Putamen (tissue), 1 donor: ENCODE data around the gene SLC4A7.
"Not testable (repeated sequence)": the region's sequence is repeated elsewhere in the genome, so short reads cannot be mapped to it uniquely, and the experiment has no call there.

Experiments used
- DNase-seq: peaks from one replicate; pipeline ENCODE4 v3.0.0-alpha.2; 2016; ENCODE audit warnings: low spot score

Gene SLC4A7

DNA sequence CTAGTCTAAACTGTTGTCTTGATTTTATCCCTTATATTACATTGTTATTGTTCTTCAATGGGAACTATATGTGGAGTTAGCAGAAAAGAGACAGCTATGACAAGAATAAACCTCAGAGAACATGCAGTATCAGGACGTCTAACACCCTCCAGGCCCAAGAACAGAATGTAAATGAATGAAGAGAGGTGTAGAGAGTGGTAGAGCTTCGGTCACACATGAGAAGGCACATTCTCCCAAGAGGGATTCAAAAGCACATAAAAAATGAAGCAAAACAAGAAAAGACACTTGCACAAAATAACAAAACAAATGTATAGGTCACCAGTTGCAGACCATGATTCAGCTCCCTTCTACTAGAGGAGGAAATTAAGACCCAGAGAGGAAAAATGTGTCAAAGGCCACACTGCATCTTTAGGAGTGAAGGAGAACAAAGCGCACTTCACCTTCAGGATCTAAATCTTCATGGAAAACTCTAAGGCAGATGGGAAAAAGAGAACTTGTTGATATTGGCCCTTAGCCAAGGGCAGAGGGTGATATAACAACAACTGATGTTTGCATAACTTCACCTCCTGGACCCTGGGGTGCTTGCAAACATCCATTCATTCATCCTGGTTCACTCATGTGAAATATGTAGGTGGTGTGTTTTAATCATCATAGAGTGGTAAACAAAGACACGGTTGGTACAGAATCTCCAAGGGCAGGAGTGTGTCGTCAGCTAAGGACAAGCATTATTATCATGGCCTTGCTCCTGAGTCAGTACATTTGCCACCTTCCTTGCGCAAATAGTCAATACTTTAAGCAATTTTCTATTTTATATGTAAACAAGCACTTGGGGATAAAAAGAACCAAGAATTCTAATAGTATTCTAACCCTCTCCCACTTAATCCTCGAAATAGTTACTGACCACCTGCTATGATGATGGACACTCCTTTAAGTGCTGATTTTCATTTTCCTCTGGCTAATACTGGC is 123.8 kb downstream of the SLC4A7 start:
- no peak for DNase-seq

DNA sequence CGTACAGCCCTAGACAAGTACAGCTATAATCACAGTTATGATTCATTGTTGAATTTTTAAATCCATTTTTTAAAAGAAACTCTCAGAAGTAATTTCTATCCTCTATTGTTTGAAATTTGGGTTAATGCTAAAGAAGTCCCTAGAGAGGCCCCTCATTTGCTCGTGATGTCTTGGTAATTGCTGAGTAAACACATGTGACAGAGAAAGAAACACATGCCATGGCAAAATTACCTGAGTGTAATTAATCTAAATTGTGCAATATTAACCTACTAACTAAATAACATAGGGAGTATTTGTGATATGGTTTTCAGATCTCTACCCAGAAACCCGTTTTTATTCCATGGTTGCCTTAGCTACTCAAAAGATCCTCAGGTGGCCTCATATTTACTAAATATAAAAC is 125.8 kb downstream of the SLC4A7 start:
- DNase-seq: no peak

DNA sequence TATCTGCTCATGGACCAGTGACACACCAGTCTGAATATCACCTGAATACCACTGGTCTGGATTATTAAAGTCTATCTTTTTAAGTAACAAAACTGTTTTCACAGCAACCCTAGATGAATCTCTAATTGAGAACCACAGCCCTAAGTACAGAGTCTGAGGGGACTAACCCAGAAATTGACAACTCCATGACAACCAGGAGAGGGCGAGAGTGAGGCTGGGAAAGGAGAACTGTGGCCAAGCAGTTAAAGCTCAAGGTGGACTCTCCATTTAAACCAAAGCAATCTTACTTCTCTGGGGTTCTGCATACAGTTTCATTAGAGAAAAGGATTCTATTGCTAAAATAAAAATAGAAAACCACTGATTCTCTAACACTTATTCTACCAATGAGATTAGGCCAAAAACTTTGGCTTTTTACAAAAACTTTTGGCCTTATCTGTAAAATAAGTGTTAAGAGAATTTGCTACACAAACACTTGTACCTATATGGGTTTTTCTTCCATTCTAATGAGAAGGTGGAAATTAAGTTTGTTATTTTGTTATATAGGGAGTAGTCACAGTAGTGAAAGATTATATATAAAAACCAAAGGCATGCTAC is 126.4 kb downstream of the SLC4A7 start:
- DNase-seq: no peak

DNA sequence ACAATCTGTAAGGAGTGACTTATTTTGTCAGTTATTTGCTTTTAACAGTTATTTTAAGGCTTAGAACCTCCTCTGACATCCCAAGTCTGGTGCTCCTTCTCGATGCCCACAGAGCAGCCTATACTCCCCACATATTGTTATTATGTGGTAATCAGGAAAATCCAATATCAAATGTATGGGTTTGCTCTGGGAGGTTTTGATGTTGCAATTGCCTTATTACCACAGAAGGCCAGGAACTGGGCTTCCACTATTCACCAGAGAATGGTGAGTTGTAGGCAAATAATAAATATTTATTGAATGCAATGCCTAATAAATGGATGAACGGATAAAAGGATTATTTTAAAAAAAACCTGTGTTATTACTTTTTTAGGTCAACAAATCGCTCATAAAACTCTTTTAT is 127.2 kb downstream of the SLC4A7 start:
- no peak for DNase-seq

DNA sequence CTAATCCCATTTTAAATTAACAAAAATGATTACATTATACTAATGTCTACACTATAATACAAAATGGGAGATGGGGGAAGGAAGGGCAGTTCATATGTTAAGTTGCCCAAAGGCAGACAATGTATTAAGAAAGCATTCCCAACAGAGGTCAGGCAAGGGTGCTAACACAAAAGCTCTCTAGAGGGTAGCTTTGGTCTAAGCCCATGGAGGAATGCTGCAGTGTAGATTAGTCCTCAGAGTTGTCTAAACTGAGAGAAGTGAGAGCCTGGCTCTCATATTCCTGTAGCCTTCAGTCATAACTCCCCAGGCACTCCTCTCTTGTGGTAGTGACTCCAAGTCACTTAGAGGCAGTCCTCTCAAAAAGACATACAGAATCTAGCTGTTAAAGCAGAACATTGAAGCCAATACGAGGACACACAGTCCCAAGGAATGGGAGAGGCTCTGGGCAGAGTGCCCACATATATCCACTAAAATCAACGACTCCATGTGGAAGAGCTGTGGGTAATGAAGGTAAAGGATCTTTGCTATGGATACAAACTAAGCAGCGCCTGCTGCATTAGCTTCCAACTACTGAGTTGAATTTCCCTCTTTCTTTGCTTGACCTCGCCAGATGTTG is 129.5 kb downstream of the SLC4A7 start:
- no peak for DNase-seq

DNA sequence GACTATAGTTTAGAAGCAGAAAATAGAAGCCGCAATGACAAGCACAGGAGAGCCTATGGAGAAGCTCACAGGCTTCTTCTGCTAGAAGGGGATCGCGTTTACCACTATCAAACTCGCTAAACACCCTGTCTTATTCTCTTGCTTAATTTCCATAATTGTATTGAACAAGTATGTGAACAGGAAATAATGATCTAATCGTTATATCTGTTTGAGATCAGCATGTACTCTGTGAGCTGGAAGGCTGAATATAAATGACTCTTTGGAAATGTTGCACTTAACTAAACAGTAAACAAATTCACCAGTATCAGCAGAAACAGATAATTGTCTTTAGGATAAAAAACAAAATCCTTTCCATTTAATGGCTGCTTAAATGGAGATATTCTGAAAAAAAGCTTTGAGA is 130.0 kb downstream of the SLC4A7 start:
- no peak for DNase-seq

DNA sequence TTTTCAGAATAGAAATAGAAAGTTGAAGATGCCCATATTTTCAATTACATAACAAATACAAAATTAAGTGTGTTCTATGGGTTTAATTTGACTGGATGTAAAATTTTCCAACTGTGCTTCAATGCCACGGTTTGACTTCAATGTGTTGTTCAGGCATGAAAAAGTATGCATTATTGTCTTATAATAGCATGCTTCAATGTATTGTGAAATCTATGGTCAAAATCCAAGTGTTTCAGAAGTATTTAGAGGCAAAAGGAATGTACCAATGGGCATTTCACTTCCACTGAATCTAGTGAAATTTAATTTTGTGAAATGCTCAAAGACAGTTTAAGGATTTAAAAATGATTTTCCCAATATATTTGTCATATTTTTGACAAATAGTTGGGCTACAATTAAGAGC is 131.0 kb downstream of the SLC4A7 start:
- no peak for DNase-seq

DNA sequence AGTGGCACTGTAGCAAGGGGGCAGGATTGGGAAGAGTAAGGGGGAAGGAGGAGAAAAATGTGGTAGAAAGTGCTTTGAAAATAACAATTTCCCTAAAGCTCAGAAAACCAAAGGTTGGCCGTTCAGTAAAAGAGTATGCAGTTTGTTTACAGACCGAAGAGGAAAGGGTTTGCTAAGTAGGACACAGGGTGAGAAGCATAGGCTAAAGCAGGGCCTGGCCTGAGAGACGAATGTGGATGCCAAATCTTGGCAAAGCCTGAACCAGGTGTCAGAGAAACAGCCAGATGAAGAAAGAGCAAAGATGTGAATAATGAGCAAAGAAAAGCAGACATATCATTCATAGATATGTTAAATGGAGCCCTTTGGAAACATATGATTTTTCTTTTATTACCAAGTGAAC is 132.1 kb downstream of the SLC4A7 start:
- no peak for DNase-seq

DNA sequence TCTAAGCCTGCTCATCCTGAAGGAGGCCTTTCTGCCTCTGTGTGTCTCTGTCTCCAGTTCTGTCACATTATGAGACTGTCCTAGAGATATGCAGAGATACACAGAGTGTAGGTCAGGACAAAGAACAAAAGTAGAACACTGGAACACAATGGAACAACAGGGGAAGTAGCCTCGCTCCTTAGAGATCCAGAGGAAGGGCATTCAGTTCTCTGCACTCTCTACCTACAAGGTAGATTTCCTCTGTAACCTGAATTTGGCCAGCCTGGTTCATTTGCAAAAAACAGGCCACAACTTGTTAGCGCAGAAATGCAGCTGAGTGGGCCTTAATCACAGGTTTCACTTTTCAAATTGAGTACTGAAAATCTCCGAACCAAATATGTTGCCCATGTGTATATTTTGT is 134.4 kb downstream of the SLC4A7 start:
- no peak for DNase-seq

DNA sequence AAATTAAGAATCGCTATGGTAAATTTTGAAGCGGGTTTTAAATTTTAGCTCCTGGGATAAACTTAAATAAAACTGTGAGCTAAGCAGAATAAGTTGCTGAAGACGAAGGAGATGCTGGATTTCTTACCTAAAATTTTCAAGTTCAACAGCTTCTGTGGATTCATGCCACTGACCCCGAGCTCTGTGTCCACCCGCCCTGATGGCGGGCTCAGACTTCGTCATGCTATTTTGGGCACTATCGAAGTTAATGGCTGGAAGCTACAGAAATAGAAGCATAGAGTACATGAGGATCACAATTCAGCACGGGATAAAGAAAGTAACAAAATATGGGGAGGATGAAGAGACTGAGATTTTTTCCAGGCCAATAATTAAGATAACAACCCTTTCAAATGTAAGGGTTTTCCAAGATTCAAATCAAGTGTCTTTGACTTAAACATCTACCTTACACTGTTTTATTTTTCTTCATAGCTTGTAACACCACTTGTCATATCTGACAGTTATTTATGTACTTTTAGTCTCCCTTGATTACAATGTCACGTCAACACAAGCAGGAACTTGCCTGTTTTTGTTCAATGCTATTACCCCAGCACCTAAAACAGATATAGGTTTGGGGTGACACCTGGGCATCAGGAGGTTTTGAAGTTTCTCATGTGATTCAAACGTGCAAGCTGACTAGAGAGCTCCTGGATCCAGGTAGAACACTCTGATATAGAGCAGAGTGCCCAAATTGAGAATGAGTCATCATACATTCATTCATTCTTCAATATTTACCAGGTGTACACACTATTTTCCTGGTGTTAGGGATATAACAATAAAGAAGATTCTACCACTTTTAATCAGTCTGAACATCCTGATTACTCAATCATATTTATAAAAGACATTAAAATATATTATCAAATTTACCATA is 138.0 kb downstream of the SLC4A7 start:
- DNase-seq: no peak

DNA sequence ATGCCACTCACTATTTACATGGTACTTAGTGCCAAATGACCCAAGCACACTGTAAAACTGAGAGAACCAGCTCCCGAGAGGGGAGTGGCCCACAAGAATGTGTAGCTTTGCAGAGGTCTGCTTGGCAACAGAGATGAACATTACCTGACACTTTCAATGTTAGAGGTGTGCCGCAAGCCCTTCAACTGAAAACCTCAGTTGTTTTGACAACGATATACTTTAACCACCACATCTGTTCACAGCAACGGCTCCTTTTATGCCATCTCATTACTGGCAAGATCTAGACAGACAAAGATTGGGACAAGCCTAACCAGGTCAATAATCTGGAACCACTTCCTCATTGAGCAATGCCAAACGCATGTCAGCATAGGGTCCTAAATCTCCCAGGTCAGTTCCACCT is 138.7 kb downstream of the SLC4A7 start:
- no peak for DNase-seq

DNA sequence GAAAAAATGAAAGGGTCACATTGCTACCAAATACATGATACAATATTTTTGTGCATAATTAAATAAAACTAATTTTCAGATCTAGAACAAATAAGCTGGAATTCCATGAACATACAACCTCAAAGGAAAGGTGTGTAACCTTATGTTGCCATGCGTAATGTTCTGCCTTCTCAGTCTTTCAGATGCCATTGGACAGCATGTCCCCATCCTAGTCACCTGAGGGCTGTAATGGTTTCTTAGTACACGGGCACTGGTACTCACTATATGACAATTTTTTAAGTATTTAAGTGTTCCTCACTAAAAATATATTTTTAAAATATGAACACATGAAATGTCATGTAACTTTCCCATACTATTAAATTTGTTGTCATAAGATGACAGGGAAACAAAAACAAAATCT is 139.1 kb downstream of the SLC4A7 start:
- no peak for DNase-seq

DNA sequence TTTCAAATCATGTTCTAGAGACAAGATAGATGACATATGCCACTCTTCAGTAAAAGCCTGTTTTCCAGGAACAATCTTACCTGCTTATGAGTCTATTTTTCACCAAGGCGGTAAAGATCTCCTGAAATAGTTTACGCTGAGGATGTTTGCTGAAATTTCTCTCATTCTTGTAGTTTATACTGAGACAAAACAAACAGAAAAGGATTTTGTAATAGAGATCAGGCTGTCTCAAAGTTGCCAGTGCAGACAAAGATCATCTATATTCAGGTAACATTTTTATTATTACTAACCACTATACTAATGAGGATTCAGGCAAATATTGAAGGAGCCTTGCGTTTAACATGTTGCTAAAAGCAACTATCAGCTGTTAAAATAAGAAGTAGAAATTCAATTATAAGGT is 140.0 kb downstream of the SLC4A7 start:
- no peak for DNase-seq

DNA sequence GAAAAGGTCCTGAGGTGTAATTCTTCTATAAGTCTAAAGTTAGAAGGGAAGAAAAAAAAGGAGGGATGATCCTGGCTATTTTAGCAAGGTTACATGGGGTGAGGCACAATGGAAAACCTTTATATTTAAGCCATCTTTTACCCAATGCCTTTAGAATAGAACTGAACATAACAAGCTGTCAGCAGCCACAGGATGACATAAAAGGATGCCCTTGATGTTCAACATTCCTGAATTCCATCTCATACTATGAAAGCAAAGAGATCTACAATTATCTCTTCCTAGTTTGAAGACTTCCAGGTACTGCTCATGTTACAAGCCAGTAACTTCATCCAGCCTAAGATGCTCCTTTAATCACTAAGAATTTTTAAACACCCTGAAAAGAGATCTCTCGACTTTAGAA is 141.9 kb downstream of the SLC4A7 start:
- DNase-seq: no peak

DNA sequence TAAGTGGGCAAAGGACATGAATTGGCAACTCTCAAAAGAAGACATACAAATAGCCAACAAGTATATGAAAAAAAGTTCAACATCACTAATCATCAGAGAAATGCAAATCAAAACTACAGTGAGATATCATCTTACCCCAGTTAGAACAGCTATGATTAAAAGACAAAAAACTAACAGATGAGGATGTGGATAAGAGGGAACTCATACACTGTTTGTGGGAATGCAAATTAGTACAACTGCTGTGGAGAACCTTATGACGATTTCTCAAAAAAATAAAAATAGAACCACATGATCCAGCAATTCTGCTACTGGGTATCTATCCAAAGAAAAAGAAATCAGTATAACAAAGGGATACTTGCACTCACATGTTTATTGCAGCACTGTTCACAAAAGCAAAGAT is 143.7 kb downstream of the SLC4A7 start:
- DNase-seq: no peak

DNA sequence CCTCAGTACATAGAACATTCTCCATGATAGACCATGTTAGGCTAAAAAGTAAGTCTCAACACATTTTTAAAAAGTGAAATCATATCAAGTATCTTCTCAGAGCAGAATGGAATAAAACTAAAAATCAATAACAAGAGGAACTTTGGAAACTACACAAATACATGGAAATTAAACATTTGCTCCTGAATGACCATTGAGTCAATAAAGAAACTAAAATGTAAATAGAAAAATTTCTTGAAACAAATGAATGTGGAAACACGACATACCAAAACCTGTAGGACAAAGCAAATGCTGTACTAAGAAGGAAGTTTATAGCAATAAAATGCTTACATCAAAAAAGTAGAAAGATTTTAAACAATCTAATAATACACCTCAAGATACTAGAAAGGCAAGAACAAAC is 148.6 kb downstream of the SLC4A7 start:
- no peak for DNase-seq

DNA sequence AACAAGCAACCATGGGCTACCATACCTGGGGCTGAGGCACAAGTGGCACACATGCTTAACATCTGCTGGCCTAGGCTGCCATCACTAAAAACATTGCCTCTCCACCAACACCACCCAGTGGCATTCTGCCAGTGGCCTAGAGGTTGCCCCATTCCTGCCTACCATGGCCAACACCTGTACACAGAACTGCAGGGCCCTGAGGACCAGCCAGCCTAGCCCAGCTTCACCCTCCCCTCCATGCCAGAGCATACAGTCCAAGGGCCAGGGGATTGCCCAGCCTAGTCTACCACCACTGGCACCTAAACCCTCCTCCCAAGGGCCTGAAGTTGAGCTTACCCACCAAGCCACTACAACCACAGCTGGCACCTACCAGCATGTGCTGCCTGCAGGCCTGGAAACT is 150.3 kb downstream of the SLC4A7 start:
- DNase-seq: no peak

DNA sequence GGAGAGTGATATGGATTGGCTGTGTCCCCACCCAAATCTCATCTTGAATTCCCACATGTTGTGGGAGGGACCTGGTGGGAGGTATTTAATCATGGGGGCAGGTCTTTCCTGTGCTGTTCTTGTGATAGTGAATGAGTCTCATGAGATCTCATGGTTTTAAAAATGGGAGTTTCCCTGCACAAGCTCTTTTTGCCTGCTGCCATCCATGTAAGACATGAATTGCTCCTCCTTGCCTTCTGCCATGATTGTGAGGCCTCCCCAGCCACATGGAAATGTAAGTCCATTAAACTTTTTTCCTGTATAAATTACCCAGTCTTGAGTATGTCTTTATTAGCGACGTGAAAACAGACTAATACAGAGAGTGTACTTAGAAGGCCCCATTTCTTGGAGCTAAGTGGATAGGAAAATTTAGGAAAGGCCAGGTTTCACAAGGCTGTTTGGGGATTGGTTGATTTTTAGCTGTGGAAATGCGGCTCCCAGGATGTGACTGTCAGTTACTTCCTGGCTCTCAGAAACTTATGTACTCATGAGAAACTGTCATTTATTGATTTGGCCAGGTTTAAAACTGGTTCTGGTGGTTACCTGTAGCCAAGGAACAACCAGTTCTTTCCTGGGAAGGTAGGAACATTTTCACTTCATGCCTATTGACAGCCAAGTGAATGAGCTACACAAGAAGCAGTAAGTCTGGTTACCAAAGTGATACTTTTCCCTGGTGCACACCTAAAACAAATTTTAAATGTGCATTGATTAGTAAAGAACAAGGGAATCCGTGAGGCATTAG is 155.0 kb downstream of the SLC4A7 start:
- not testable (repeated sequence) for DNase-seq

DNA sequence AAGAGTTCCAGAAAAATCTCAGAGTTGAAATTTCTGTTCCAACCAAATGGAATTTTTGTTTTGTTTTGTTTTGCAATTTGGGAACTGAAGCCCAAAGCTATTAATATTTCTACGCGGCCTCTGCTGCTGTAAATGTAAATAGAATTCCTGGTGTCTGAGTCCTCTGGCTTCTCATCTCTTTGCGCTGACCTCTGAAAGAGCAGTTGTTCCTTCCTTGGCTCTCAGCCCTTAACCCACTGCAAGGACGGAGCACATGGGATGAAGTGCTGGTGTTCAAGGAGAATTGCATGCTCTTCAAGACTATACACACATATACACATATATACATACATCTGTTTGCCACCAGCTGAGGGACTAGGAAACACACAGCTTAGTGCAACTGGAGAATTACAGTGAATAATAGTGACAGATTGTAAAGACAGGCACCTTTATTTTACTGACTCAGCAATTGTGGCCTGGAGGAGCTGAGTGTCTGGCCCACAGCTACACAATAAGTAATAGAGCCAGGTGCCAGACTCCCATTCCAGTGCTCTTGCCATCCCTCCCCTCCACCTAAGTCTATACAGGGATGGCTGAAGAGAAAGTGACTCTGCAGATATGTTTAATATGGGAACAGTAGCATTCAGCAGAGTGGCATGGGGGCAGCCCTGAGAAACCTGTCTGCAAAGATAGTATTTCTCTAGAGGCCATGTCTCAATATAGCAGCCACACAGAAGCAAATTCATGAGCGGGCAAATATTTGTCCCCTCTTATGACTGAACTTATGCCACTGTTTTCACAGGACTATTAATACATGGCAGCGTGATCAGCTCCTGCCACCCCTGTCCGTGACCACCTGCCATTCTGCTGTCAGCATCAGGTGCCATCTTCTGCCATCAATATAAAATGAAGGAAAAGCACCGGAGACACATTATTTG is 157.3 kb downstream of the SLC4A7 start:
- DNase-seq: no peak

DNA sequence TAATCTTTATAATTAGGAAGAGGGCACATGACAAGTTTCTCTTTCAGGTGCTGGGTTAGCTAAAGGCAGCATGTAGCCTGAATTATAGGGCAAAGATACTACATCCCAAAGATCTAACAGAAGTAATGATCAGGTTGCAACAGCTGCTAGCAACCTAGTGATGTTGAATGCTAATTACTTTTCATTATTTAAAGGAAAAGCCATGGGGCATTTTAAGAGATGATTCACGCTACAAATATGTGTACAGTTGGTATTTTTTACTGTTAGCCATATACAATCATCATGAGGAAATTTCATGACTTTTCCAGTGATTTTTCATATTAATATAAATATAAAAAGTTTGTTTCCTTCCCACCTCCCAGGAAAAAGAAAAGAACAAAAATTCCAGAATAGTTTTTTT is 158.0 kb downstream of the SLC4A7 start:
- DNase-seq: no peak
